HK-2 (cell line): ENCODE data around the gene C10orf71.

ENCODE experiments used
- DNase-seq: peaks from one replicate; pipeline ENCODE4 v3.0.0-alpha.2; 2018; ENCODE audit not compliant: unreplicated experiment

Gene C10orf71

GRCh38 chr10:49360271-49361177 is 61.6 kb downstream of the C10orf71 start:
- no peak for DNase-seq

- DNase-seq: no peak
These were observed 62.2 kb downstream of the C10orf71 start for GRCh38 chr10:49361178-49361554.

GRCh38 chr10:49361735-49362568 is 63.0 kb downstream of the C10orf71 start:
- DNase-seq: no peak

GRCh38 chr10:49362596-49363260 is 63.8 kb downstream of the C10orf71 start:
- DNase-seq: no peak

- no peak for DNase-seq
These were observed 64.5 kb downstream of the C10orf71 start for GRCh38 chr10:49363309-49364031.

- DNase-seq: no peak
These were observed 65.1 kb downstream of the C10orf71 start for GRCh38 chr10:49364051-49364450.

GRCh38 chr10:49364747-49365146 is 65.8 kb downstream of the C10orf71 start:
- no peak for DNase-seq

GRCh38 chr10:49365275-49365674 is 66.3 kb downstream of the C10orf71 start:
- no peak for DNase-seq

- no peak for DNase-seq
These were observed 66.9 kb downstream of the C10orf71 start for GRCh38 chr10:49365675-49366415.

- DNase-seq: no peak
These were observed 67.5 kb downstream of the C10orf71 start for GRCh38 chr10:49366460-49366859.

- no peak for DNase-seq
These were observed 68.6 kb downstream of the C10orf71 start for GRCh38 chr10:49367600-49367999.

- DNase-seq: no peak
These were observed 69.3 kb downstream of the C10orf71 start for GRCh38 chr10:49368256-49368655.

GRCh38 chr10:49369216-49370162 is 70.5 kb downstream of the C10orf71 start:
- DNase-seq: no peak

GRCh38 chr10:49370326-49371100 is 71.5 kb downstream of the C10orf71 start:
- DNase-seq: no peak

- no peak for DNase-seq
These were observed 73.0 kb downstream of the C10orf71 start for GRCh38 chr10:49371967-49372366.

GRCh38 chr10:49373361-49373760 is 74.4 kb downstream of the C10orf71 start:
- DNase-seq: no peak

- DNase-seq: no peak
These were observed 75.8 kb downstream of the C10orf71 start for GRCh38 chr10:49374740-49375139.

GRCh38 chr10:49375611-49376010 is 76.6 kb downstream of the C10orf71 start:
- no peak for DNase-seq
